HG02610 (cell line): ENCODE results near the gene ELMOD3.
"Not testable (repeated sequence)": the region's sequence is repeated elsewhere in the genome, so short reads cannot be mapped to it uniquely, and the experiment has no call there.

Experiments used
- ATAC-seq: cut with Tn5 transposase; IDR thresholded peaks from one replicate; pipeline ENCODE4 v1.9.1; 2021; ENCODE audit warnings: mild to moderate bottlenecking, moderate library complexity; ENCODE audit not compliant: unreplicated experiment

Gene ELMOD3

GRCh38 chr2:85371045-85371444, 16.5 kb downstream of the ELMOD3 start:
- no peak for ATAC-seq

DNA sequence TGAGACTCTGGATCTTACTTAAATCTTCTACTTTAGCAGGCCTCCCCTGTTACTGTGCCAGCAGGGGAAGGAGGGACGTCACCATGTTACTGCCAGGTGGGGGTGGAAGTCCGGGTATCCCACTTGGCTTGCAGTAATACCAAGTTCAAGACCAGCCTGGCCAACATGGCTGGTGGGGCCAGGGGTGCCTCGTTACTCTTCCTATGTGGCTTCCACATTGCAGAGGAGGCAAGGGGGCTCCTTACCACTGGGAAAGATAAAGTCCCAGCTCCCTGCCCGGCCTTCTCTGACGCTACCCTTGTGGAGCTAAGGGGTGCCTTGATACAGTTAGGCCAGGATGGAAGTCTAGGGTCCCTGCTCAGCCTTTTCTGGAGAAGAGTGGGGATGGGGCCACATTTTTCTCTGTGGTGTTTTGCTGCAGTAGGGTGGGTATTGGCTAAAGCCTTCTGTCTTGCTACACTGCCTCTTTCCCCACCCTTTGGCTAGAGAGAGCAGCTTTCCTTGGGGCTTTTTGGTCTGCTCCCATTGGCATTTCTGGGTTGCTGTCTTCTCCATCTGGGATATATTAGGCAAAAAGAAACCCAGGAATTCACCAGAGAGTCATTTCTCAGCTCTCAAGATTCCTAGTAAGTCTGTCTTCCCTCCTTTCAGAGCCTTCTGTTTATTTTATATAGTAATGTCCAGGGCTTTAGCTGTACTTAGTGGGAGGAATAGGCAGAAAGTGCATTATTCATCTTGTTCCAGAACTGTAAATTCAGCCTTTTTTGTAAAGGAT, 21.9 kb downstream of the ELMOD3 start:
- no peak for ATAC-seq

DNA sequence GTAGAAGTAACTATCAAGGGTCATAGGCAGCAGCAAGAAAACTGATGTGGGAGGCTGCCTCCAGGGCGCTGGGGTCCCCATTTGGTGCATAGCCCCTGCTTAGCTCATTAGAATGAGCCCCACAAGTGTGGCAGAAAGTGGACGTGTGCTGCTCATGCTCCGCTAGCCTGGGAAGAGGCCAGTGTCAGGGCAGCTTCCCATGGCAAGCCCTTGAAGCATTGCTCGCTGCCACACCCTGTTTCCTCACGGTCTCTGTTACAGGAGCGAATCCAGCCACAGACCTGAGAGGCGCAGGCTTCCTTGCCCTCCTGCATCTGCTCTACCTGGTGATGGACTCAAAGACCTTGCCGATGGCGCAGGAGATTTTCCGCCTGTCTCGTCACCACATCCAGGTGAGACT, 22.5 kb downstream of the ELMOD3 start:
- no peak for ATAC-seq

DNA sequence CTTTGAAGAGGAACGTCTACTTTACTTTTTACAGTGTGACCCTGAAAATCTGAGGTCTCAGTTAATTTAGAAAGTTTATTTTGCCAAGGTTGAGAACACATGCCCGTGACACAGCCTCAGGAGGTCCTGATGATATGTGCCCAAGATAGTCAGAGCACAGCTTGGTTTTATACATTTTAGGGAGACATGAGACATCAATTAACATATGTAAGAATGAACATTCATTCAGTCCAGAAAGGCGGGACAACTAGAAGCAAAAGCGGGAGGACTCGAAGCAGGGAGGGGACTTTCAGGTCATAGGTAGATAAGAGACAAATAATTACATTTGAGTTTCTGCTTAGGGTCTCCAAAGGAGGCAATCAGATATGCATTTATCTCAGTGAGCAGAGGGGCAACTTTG, 23.7 kb downstream of the ELMOD3 start:
- no peak for ATAC-seq

DNA sequence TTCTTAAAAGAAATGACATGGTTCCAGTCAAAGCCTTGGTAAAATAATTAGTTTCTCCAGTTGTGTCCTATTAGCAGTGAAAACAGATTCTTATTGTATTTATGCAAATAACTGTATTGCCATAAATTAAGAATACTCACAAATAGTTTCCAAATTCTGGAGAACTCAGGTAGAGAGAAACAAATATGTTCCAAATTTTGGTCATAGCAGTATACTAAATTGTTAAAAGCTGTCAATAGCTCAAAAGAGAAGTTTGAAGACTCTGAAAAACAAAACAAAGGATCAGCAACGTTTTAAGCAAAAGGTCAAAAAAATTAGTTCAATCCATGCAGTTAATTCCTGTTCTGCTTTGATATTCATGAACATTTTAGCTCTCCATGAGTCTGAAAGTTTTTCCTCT, 25.5 kb downstream of the ELMOD3 start:
- no peak for ATAC-seq

GRCh38 chr2:85383151-85383550, 28.6 kb downstream of the ELMOD3 start:
- not testable (repeated sequence) for ATAC-seq

- ATAC-seq, result no peak
Observed at GRCh38 chr2:85383850-85384249, 29.3 kb downstream of the ELMOD3 start.

DNA sequence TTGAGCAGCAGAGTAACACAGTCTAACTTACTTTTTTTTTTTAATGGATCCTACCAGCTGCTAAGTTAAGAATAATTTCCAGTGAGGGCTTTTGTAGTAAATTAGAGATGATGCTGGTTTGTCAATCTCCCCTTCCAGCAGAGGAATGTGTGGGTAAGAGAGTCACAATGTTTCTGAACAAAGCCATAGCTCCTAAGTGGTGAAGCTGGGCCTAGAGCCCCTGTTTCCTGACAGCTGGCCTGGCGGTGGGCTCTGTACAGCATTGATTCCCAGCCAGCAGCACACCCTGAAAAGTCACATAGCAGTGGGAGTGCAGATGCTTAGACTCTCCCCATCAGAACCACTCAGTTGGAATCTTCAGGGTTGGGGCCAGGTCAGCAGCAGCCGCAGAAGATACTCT, 31.2 kb downstream of the ELMOD3 start:
- ATAC-seq, result no peak

DNA sequence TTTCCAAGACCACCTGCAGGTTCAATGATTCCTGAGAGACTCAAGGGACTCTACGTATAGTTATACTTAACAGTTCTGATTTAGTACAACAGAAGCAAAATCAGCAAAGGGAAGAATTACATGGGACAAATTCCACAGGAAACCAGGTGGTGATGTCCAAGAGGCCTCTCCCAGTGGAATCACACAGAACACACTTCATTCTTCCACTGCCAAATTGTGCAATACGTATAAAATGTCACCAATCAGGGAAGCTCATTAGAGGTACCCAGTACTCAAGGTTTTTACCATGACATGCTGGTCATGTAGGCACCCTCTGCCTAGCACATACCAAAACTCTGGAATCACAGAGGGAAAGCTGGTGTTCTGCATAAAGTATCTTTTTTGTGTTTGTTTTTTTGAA, 33.2 kb downstream of the ELMOD3 start:
- ATAC-seq, result no peak

DNA sequence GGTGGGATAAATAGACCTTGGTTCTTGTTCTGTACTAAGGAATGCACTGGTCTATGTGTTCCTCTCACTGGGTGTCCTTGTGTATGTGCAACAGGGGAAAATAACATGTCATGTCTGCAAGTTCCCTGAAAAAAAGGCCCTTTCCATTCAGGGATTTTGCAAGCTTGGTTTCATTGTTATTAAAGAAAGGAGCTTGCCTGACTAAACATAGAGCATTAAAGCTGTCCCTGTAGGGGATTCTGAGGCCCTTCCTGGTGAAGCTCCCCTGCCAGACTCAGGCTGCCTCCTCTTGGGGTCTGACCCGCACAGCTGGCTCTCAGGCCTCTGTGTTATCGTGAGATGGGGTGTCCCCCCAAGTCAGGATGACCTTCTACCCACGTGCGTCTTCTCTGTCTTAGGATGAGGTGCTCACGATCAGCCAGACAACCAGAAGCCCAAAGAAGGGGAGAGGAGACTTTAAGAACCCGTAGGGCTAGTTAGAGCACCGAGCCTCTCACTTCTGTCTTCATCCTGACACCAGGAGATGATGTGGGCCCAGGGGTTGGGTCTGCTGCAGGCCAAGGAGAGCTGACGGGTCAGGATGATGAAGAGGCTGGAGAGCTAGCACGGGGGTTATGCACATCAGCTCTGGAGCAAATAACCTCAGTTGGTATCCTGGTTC, 34.4 kb downstream of the ELMOD3 start:
- no peak for ATAC-seq

DNA sequence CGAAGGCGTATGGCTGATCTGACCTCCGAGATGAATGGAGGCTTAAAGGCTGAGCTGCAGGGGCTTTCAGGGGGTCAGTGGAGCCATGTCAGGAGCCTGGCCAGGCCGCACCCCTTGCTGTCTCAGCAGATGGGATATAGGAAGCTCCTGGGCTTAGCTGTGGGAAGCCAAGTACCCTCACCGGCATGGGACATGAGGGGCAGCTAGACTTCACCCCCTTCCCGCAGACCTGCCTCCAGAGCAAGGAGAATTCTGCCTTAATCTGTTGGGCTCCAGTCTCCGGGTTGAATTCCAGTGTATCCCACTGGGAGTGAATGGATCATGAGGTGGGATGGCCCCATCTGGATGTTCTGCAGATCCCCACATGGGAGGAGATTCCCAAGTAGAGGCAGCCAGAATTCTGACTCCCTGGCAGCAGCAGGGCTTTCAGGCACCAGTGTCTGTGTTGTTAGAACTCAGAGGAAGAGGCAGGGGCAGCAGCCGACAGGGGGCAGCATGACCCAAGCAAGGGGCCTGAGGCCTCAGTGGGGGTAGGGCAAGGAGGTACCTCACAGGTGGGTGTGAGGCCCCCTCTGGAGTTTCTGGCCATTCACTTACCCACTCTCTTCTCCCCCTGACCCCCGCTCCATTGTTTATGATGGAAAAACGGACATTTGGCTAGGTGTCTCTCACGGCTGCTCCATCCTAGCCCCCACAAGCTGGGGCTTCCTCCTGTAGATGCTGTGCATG, 36.5 kb downstream of the ELMOD3 start:
- ATAC-seq, result peak; percentile 33

DNA sequence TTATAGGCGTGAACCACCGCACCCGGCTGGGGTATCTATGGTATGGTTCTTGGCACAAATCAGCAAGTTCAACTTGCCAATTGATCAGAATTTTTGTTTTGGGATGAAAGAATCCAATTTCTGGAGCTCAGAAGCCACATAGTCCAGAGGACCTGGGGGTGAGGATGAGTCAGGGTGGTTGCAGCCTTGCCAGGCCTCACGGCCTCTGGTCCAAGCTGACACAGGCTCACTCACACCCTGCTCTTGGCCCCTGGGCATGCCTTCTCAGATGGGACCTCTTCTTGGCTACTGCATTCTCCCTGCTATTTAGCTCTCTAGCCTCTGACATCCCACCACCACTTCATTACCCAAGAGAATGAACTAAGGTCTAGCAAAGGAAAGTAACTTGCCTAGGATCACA, 39.3 kb downstream of the ELMOD3 start:
- no peak for ATAC-seq

- ATAC-seq, result no peak
Observed at GRCh38 chr2:85394261-85394681, 39.7 kb downstream of the ELMOD3 start.

DNA sequence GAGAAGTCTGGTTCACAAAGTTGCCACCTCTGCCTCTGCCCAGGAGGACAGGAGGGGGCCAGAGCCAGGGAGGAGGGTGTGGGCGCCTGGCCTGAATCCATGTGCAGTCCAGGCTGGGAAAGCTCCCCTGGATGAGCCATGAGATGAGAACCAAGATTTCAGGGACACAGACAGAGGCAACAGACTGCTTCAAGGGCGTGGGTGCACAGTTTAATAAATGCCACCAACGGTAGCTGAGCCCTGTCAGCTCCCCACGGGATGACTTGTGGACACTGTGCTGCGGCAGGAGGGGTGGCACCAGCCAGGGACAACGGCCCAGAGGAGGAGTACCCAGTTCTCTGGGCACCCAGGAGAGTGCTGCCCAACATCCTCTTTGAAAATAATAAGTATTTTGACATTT, 40.4 kb downstream of the ELMOD3 start:
- ATAC-seq, result no peak

GRCh38 chr2:85395912-85396475, 41.4 kb downstream of the ELMOD3 start:
- no peak for ATAC-seq

DNA sequence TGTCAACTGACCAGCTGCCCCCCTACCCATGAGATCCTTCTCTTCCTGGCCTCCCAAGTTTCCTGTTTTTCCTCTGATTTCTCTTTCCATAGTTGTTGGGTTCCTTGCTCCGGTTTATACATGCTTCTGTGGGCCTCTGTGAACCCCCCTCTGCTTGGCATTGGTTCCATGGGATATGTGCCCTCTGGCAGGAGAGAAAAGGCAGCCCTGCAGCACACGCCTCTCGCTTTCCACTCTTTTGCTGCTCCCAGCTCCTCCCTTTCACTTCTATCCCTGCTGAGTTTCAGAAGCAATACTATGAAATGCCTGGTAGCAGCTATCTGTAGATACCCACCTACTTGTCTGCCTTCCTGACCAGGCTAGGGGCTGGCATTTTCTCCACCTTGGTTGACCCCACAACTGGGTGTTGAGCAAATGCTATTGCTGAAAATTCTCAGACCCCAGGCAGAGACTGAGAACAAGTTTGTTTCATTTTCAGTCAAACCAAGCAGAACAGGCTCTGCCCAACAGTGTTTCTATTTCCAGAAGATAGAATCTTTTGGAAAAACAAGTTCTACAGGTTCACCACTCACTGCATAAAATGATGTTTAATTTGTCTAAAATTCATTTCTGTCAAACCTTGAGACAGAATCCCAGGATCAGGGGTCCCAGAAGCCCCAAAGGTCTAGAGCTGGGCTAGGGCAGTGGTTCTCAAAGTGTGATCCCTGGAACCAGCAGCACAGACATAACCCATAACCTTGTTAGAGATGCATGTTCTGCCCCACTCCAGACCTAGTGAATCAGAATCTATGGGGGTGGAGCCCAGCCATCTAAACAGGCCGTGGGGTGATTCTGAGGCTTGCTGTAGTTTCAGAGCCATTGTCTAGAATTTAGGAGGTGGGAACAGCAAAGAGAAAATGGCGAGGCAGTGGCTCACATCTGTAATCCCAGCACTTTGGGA, 42.2 kb downstream of the ELMOD3 start:
- ATAC-seq, result no peak

DNA sequence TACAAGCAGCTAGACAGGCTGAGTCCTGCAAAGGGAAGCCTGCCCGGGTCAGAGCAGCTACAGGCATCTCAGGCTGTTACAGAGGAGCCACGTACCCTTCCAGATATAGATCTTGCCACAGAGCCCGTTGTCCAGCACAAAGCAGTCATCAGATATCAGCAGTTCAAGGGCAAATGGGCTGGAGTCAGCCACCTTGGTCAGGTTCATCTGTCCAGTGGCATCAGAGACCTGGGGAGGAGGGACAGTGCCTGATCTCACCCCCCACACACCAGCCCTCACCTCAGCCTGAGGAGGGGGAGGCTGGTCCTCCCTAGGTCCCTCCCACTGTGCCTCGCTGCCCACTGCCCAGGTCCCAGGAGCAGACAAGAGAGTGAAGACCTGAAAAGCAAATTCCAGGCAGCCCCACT, 43.4 kb downstream of the ELMOD3 start:
- ATAC-seq, result no peak

GRCh38 chr2:85398426-85399182, 44.0 kb downstream of the ELMOD3 start:
- no peak for ATAC-seq

GRCh38 chr2:85399183-85399455, 44.5 kb downstream of the ELMOD3 start:
- no peak for ATAC-seq

GRCh38 chr2:85400023-85400422, 45.5 kb downstream of the ELMOD3 start:
- ATAC-seq, result no peak
